HFF-Myc (cell line): ENCODE data around the gene CAMTA1.

ENCODE experiments used
- DNase-seq: peaks from one replicate; pipeline ENCODE4 v3.0.0-alpha.2; 2011; ENCODE audit warnings: low read depth; ENCODE audit errors: extremely low read depth
- H3K4me3 ChIP-seq: replicated peaks from 2 replicates; pipeline ENCODE4 v1.5.1; 2011; ENCODE audit warnings: low read depth, mild to moderate bottlenecking, control low read depth, low read length
- CTCF ChIP-seq: IDR thresholded peaks from 2 replicates; pipeline ENCODE4 v1.5.1; 2012; ENCODE audit warnings: mild to moderate bottlenecking, low read depth, low read length, control low read depth; ENCODE audit errors: missing control alignments

The CAMTA1 gene

DNA sequence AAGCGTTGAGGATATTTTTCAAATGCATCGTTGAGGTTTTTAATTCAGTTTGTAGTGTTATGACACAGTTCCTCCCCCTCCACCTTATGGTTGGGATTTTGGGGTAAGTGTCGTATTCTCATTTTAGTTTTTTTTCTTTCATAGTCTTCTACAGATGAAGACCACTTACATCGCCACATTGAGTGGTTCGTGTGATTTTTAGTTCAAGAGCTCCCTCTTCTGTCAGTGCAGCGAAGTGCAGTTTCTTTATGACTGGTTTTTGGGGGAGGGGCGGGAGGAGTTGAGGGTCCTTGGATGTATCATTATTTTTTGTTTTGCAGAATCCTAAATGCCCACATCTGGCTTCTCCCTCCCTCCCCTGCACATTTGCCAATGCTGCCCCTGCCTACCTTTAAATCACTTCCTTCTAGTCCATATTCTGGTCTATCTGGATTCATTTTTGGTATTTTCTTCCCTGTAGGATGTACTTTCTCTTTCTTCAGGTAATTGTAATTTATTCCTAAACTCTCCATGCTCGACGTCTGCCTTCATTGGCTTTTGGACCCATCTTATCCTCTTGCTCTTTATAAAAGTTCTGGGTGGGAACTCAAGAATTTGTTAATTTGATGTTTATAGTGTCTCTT is 433.1 kb downstream of the CAMTA1 start:
- no peak for DNase-seq

DNA sequence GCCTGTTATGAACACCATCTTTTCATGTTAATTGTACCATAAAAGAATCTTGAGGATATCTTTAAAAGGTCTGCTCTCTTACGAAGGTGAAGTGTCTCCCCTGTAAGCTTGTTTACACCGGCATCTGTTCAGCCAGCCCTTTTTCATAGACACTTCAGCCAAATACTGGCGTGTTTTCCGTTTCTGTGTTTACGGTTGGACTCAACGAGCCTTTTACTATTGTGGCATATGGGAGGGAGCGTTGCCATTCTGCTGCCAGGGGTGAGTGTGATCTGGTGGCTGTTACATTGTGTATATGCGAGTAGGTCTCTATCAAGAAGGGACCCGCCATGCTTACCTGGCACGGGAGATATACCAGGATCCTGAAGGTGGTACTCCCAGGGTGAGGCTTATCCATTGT is 433.8 kb downstream of the CAMTA1 start:
- H3K4me3 ChIP-seq, result no peak overlapping the region
- no peak for TF ChIP-seq CTCF
- DNase-seq, result no peak

More for the DNA sequence above, 433.1 kb downstream of the CAMTA1 start:
- TF ChIP-seq CTCF, result peak; percentile 76
- H3K4me3 ChIP-seq, result no peak overlapping the region

DNA sequence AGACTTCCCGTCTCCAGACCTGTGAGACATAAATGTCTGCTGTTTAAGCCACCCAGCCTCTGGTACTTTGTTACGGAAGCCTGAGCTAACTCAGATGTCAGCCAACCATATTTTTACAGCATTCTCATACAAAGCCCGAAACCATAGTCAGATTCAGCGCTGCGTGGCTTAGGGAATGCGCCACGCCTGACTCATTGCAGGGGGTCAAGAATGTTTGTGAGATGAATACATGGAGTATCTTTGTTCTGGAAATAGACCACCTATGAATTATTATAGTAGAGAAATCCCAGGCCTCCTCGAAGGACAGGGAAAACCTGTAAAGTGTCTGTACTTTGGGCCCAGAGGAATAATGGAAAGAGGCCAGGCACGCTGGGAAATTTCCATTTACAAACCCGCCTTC is 434.8 kb downstream of the CAMTA1 start:
- H3K4me3 ChIP-seq, result no peak overlapping the region
- DNase-seq, result no peak
- no peak for TF ChIP-seq CTCF

DNA sequence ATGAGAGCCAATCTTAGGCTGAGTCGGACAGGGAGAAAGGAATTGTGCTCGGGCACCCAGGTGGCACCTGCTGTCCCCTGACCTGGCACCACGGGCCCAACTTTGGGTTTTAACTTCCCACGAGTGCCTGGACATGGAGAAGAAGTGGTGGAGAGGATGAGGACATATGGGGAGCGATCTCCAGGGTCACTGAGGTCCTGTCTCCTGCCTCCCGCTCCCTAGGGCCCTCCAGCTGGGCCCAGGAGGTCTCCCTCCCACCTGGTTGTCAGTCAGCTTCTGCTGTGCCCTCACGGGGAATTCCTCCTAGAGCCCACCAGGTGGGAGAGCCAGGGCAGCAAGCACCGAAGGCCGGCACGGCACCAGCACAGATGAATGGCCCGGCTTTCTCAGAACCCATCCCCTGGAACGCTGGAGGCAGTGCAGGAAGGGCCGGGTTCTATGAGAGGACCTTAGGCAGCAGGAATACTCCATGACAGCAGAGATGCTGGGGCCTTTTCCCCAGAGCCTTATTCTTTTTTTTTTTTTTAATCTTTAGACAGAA is 435.5 kb downstream of the CAMTA1 start:
- TF ChIP-seq CTCF, result no peak
- no peak overlapping the region for H3K4me3 ChIP-seq
- no peak for DNase-seq

DNA sequence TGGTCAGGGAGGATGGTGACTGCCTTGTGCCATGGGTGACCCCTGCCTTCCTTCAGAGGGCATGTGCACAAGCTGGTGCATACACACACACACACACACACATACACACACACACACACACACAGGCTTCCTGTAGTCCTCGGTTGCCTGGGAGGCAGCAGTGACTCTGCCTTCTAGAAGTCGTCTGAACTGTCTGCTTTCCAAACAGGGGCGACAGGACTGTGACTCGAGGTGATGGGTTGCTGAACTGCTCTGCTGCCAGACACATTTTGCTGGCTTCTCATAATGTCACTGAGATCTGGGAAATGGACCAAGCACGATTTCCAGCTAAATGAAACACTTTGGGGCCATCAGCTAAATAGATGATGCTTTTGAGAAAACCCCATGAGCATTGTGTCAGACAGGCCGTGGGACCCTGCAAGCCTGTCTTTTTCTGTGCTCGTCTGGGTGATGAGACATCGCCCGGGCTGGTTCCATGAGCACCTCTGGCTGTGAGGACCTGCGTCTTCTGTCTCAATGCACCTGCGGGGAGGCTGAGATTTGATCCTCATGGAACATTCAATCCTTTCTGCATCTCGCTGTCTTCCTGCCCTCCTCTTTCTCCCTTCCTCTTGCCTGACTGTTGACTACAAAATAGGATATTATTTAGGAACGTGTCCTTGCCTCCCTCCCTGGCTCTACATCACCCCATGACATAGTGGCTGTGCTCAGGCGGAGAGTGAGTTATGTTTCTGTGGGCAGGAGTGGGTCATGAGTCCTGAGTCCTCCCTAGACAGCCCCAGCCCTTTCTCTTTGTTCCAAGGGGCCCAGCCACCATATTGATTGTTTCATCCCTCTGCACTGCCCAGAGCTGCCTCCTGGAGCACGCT is 436.8 kb downstream of the CAMTA1 start:
- H3K4me3 ChIP-seq, result no peak overlapping the region
- TF ChIP-seq CTCF, result no peak
- no peak for DNase-seq

- TF ChIP-seq CTCF, result no peak
- no peak overlapping the region for H3K4me3 ChIP-seq
- no peak for DNase-seq
Measured at GRCh38 chr1:7222695-7223015, 437.4 kb downstream of the CAMTA1 start.
